Liver (tissue), 9 donors: Measurements from ENCODE around the gene GAMT. TPM values are rescaled to one million over a fixed set of nuclear protein-coding genes. Genes with fewer than 3 reads are reported as not detected.

Experiments used
- DNase-seq: peaks from one replicate; pipeline ENCODE4 v3.0.0-alpha.2; 2017; ENCODE audit warnings: low spot score
- H3K27ac ChIP-seq, 2 donors: one replicate each; pipeline ENCODE4 v1.7.0; 2013; ENCODE audit warnings: inconsistent platforms in 2 of 2, low read length in 2 of 2, control low read depth in 1 of 2, low read depth in 1 of 2, mild to moderate bottlenecking in 1 of 2
- H3K27me3 ChIP-seq, 4 donors: one replicate each; pipeline versions ENCODE4 v1.6.1 to v1.7.0; 2013; ENCODE audit warnings: low read length in 3 of 4, inconsistent platforms in 1 of 4, mild to moderate bottlenecking in 1 of 4, moderate library complexity in 1 of 4; ENCODE audit not compliant: control insufficient read depth in 4 of 4, insufficient read depth in 4 of 4
- H3K36me3 ChIP-seq, 4 donors: one replicate each; pipeline versions ENCODE4 v1.6.1 to v1.7.0; 2013; ENCODE audit warnings: low read length in 3 of 4, mild to moderate bottlenecking in 3 of 4, low read depth in 1 of 4, moderate library complexity in 1 of 4; ENCODE audit not compliant: control insufficient read depth in 4 of 4, insufficient read depth in 3 of 4
- H3K4me1 ChIP-seq, 4 donors: one replicate each; pipeline versions ENCODE4 v1.6.1 to v1.7.0; 2013; ENCODE audit warnings: low read length in 3 of 4, mild to moderate bottlenecking in 3 of 4, moderate library complexity in 1 of 4; ENCODE audit not compliant: control insufficient read depth in 4 of 4, insufficient read depth in 4 of 4
- H3K4me3 ChIP-seq, 3 donors: one replicate each; pipeline versions ENCODE4 v1.6.1 to v1.7.0; 2013; ENCODE audit warnings: low read length in 3 of 3, control low read depth in 1 of 3, low read depth in 1 of 3, mild to moderate bottlenecking in 1 of 3
- H3K9ac ChIP-seq, 2 donors: one replicate each; pipeline ENCODE4 v1.7.0; 2013; ENCODE audit warnings: low read length in 2 of 2, mild to moderate bottlenecking in 2 of 2, moderate library complexity in 2 of 2, control low read depth in 1 of 2, low read depth in 1 of 2
- H3K9me3 ChIP-seq, 4 donors: one replicate each; pipeline versions ENCODE4 v1.6.1 to v1.7.0; 2013; ENCODE audit warnings: low read length in 3 of 4; ENCODE audit not compliant: control insufficient read depth in 4 of 4
- EGR1 ChIP-seq, 2 donors: IDR thresholded peaks; 2 replicates each; pipeline ENCODE4 v1.6.1; 2016 to 2018; ENCODE audit warnings: antibody characterized with exemption in 2 of 2, low read depth in 2 of 2
- FOXA1 ChIP-seq: IDR thresholded peaks from 2 replicates; pipeline ENCODE4 v1.6.1; 2016; ENCODE audit warnings: antibody characterized with exemption
- GABPA ChIP-seq, 2 donors: IDR thresholded peaks in 1 of 2; conservative IDR thresholded peaks in 1 of 2; 2 replicates each; pipeline ENCODE4 v1.6.1; 2016; ENCODE audit warnings: antibody characterized with exemption in 2 of 2, mild to moderate bottlenecking in 1 of 2, moderate library complexity in 1 of 2
- HNF4A ChIP-seq, 2 donors: conservative IDR thresholded peaks; 2 replicates each; pipeline ENCODE4 v1.6.1; 2016; ENCODE audit warnings: antibody characterized with exemption in 2 of 2, mild to moderate bottlenecking in 2 of 2
- HNF4G ChIP-seq: IDR thresholded peaks from 2 replicates; pipeline ENCODE4 v1.6.1; 2016; ENCODE audit warnings: antibody characterized with exemption
- NR2F2 ChIP-seq: IDR thresholded peaks from 2 replicates; pipeline ENCODE4 v1.6.1; 2016; ENCODE audit warnings: antibody characterized with exemption
- RAD21 ChIP-seq, 2 donors: IDR thresholded peaks; 2 replicates each; pipeline ENCODE4 v1.6.1; 2016; ENCODE audit warnings: antibody characterized with exemption in 2 of 2, mild to moderate bottlenecking in 2 of 2
- RXRA ChIP-seq, 2 donors: IDR thresholded peaks; 2 replicates each; pipeline ENCODE4 v1.6.1; 2017 to 2018; ENCODE audit warnings: antibody characterized with exemption in 2 of 2, mild to moderate bottlenecking in 1 of 2
- SP1 ChIP-seq: IDR thresholded peaks from 2 replicates; pipeline ENCODE4 v1.6.1; 2018; ENCODE audit warnings: antibody characterized with exemption, mild to moderate bottlenecking
- TAF1 ChIP-seq: conservative IDR thresholded peaks from 2 replicates; pipeline ENCODE4 v1.6.1; 2016; ENCODE audit warnings: antibody characterized with exemption, mild to moderate bottlenecking
- YY1 ChIP-seq: IDR thresholded peaks from 2 replicates; pipeline ENCODE4 v1.6.1; 2016; ENCODE audit warnings: antibody characterized with exemption, mild to moderate bottlenecking
- WGBS: extraction: QIAGEN DNeasy Blood & Tissue Kit; methylation state at CpG from one replicate; pipeline ENCODE4 v1.1.7; 2013; 5-methylcytosine and 5-hydroxymethylcytosine counted together
- polyA plus RNA-seq, 2 donors: library from polyadenylated mRNA; stranded (reverse) in 1 of 2; unstranded in 1 of 2; fragments of 200-250 nt in 1 of 2; fragments of >200 nt in 1 of 2; fragmentation: Nextera tagmentation in 1 of 2; extraction: Ambion mirVana in 1 of 2; gene quantifications; one replicate each; pipeline versions ENCODE4 v1.2.1 to v1.2.3, GENCODE V29; 2013 to 2015
- total RNA-seq, 2 donors: library from RNA; depleted of rRNA; stranded (reverse); fragments of >200 nt; gene quantifications; one replicate each; pipeline ENCODE4 v1.2.3, GENCODE V29; 2014
- TF ChIP-seq, protein P1 (sequence below): IDR thresholded peaks from 2 replicates; pipeline ENCODE4 v1.6.1; 2016; ENCODE audit warnings: antibody characterized with exemption
- TF ChIP-seq, protein P2 (sequence below): IDR thresholded peaks from 2 replicates; pipeline ENCODE4 v1.6.1; 2016; ENCODE audit warnings: antibody characterized with exemption
- TF ChIP-seq, protein P3 (sequence below): IDR thresholded peaks from 2 replicates; pipeline ENCODE4 v1.6.1; 2016; ENCODE audit warnings: antibody characterized with exemption, mild to moderate bottlenecking
- donor health status: healthy.
- donor health status: healthy.
- donor health status: healthy.
- donor health status: healthy.
- donor health status: healthy.

The GAMT gene
- total and polyA plus RNA-seq, 4 donors: 76.2 to 394 (median 274) TPM

DNA sequence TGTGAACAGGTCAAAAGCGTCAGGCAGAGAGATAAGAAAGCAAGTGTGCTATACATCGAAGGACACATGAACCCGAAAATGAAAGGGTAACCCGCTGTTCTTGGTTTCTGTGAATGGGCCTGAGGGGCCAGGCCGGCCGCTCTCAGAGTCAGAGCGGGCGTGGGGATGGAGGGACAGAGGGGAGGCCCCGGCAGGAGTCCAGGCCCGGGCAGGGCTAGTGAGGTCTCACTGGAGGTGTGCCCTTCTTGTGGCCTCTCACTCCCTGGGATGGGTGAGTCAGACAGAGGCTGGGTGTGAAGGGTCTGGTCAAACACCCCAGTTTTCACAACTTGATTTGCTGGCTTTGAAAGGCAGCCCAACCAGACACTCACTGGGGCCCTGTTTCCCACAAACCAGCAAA lies 35.0 kb downstream of the GAMT start:
- no peak overlapping the region for H3K4me3 ChIP-seq
- no peak overlapping the region for H3K9ac ChIP-seq
- peaks cover 21 to 65% (median 29%) of the 10 kb centered on the region in 4 donors for H3K36me3 ChIP-seq
- no peaks in the 10 kb centered on the region for H3K27me3 ChIP-seq
- DNase-seq: no peak
- no peaks in the 10 kb centered on the region for H3K9me3 ChIP-seq
- no peak overlapping the region for H3K27ac ChIP-seq
- WGBS: 93% methylated on average over 10 of the region's 10 CpGs
- TF ChIP-seq RAD21 (IDR thresholded peaks at IDR 0.05) (no peak), EGR1 (IDR thresholded peaks at IDR 0.05; ENCODE audit: low read depth in 2 of 2) (no peak), RXRA (IDR thresholded peaks at IDR 0.05) (no peak), HNF4G (no peak), SP1 (no peak), FOXA1 (no peak), YY1 (no peak), NR2F2 (no peak), GABPA (IDR thresholded peaks at IDR 0.05 in 1 of 2, conservative IDR thresholded peaks at IDR 0.05 in 1 of 2) (no peak), TAF1 (no peak)
- TF ChIP-seq, protein P1, sequence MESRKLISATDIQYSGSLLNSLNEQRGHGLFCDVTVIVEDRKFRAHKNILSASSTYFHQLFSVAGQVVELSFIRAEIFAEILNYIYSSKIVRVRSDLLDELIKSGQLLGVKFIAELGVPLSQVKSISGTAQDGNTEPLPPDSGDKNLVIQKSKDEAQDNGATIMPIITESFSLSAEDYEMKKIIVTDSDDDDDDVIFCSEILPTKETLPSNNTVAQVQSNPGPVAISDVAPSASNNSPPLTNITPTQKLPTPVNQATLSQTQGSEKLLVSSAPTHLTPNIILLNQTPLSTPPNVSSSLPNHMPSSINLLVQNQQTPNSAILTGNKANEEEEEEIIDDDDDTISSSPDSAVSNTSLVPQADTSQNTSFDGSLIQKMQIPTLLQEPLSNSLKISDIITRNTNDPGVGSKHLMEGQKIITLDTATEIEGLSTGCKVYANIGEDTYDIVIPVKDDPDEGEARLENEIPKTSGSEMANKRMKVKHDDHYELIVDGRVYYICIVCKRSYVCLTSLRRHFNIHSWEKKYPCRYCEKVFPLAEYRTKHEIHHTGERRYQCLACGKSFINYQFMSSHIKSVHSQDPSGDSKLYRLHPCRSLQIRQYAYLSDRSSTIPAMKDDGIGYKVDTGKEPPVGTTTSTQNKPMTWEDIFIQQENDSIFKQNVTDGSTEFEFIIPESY: no peak
- TF ChIP-seq, protein P2, sequence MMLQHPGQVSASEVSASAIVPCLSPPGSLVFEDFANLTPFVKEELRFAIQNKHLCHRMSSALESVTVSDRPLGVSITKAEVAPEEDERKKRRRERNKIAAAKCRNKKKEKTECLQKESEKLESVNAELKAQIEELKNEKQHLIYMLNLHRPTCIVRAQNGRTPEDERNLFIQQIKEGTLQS: no peak
- TF ChIP-seq, protein P3, sequence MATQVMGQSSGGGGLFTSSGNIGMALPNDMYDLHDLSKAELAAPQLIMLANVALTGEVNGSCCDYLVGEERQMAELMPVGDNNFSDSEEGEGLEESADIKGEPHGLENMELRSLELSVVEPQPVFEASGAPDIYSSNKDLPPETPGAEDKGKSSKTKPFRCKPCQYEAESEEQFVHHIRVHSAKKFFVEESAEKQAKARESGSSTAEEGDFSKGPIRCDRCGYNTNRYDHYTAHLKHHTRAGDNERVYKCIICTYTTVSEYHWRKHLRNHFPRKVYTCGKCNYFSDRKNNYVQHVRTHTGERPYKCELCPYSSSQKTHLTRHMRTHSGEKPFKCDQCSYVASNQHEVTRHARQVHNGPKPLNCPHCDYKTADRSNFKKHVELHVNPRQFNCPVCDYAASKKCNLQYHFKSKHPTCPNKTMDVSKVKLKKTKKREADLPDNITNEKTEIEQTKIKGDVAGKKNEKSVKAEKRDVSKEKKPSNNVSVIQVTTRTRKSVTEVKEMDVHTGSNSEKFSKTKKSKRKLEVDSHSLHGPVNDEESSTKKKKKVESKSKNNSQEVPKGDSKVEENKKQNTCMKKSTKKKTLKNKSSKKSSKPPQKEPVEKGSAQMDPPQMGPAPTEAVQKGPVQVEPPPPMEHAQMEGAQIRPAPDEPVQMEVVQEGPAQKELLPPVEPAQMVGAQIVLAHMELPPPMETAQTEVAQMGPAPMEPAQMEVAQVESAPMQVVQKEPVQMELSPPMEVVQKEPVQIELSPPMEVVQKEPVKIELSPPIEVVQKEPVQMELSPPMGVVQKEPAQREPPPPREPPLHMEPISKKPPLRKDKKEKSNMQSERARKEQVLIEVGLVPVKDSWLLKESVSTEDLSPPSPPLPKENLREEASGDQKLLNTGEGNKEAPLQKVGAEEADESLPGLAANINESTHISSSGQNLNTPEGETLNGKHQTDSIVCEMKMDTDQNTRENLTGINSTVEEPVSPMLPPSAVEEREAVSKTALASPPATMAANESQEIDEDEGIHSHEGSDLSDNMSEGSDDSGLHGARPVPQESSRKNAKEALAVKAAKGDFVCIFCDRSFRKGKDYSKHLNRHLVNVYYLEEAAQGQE: no peak
- peaks cover 0 to 6% (median 0%) of the 10 kb centered on the region in 4 donors for H3K4me1 ChIP-seq

DNA sequence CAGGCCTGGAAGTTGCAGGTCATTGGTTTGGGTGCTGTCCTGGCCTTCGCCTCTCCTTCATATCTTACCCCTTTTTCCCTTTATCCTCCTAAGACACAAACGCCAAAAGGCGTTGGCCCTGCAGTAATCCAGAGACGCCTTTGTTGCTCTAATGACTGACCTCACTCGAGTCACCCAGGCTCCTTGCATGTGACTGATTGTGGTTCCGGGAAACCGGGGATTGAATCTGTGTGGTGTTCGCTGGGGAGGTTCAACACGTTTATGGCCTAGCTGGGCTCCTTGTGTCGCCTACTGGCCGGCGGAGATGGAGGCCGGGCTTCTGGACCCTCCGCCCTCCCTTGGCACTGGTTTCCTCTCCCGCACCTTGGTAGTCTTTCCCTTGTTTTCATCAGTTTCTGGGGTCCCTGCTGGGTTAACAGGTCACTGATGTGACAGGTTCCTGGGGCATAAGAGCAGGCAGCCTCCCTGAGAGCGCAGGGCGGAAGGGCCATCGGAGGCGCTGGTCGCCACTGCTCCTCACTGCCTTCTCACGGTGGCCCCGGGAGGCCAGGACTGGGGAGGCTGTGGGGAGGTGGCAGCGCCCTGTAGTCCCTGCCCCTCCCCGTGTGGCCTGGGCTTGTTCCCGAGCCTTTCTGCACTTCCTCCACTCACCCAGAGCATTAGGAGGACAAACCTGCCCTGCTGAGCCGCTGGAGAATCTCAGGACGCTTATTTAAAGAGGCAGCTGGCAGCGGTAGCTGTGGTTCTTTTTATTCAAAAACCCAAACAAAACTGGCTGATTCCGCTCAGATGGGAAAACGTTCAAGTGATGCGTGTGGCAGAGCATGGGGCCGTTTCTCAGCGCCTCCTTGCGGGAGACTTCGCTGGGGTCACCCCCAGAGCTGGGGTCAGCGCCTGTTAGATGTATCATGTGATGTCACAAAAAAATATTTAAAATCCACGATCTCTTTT lies 35.7 kb downstream of the GAMT start:
- no peak for DNase-seq
- peaks cover 21 to 58% (median 27%) of the 10 kb centered on the region in 4 donors for H3K36me3 ChIP-seq
- no peaks in the 10 kb centered on the region for H3K9me3 ChIP-seq
- H3K4me3 ChIP-seq: no peak overlapping the region
- H3K27ac ChIP-seq: no peak overlapping the region
- WGBS: 92% methylated on average over 37 of the region's 37 CpGs
- H3K27me3 ChIP-seq: no peaks in the 10 kb centered on the region
- H3K9ac ChIP-seq: no peak overlapping the region
- peaks cover 0 to 13% (median under 1%) of the 10 kb centered on the region in 4 donors for H3K4me1 ChIP-seq
- TF ChIP-seq RAD21 (IDR thresholded peaks at IDR 0.05) (no peak), HNF4A (conservative IDR thresholded peaks at IDR 0.05) (no peak), SP1 (no peak)
